Inflammatory macrophage treated with lipopolysaccharide for 4 hours (primary cell): ENCODE results near the gene FGD6.
A peak's percentile ranks its signal among the peaks of the same experiment; 100 is the strongest.

Experiments used
- DNase-seq: peaks from one replicate; pipeline ENCODE4 v3.0.0-alpha.2; 2020

The FGD6 gene

GRCh38 chr12:95074766-95075165, 142.5 kb downstream of the FGD6 start:
- DNase-seq = no peak

- no peak for DNase-seq
Measured at GRCh38 chr12:95073698-95074520, 143.4 kb downstream of the FGD6 start.

GRCh38 chr12:95072900-95073697, 144.2 kb downstream of the FGD6 start, which contains the start of gene NR2C1:
TSS of gene NR2C1 (minus strand) at chr12:95073618. CDS start at chr12:95067384, 6,234 bp downstream.
- DNase-seq = peak; percentile 94

- DNase-seq = no peak
Measured at GRCh38 chr12:95070378-95070777, 146.9 kb downstream of the FGD6 start.

- no peak for DNase-seq
Measured at GRCh38 chr12:95066091-95066855, 151.0 kb downstream of the FGD6 start.

GRCh38 chr12:95060951-95061350, 156.3 kb downstream of the FGD6 start:
- no peak for DNase-seq

GRCh38 chr12:95059984-95060383, 157.3 kb downstream of the FGD6 start:
- DNase-seq = no peak

GRCh38 chr12:95057424-95057823, 159.8 kb downstream of the FGD6 start:
- no peak for DNase-seq

GRCh38 chr12:95055057-95055456, 162.2 kb downstream of the FGD6 start:
- no peak for DNase-seq

GRCh38 chr12:95054206-95054605, 163.1 kb downstream of the FGD6 start:
- no peak for DNase-seq

GRCh38 chr12:95051241-95051640, 166.0 kb downstream of the FGD6 start:
- DNase-seq = no peak

- no peak for DNase-seq
Measured at GRCh38 chr12:95037906-95038305, 179.4 kb downstream of the FGD6 start.

- no peak for DNase-seq
Measured at GRCh38 chr12:95034750-95035149, 182.5 kb downstream of the FGD6 start.
